GM19238 (cell line): ENCODE data around the gene GNG10.
"Not testable (repeated sequence)": the region's sequence is repeated elsewhere in the genome, so short reads cannot be mapped to it uniquely, and the experiment has no call there.

Experiments
- DNase-seq: peaks from one replicate; pipeline ENCODE4 v3.0.0; 2011; ENCODE audit warnings: low spot score; ENCODE audit not compliant: insufficient read length

The GNG10 gene

DNA sequence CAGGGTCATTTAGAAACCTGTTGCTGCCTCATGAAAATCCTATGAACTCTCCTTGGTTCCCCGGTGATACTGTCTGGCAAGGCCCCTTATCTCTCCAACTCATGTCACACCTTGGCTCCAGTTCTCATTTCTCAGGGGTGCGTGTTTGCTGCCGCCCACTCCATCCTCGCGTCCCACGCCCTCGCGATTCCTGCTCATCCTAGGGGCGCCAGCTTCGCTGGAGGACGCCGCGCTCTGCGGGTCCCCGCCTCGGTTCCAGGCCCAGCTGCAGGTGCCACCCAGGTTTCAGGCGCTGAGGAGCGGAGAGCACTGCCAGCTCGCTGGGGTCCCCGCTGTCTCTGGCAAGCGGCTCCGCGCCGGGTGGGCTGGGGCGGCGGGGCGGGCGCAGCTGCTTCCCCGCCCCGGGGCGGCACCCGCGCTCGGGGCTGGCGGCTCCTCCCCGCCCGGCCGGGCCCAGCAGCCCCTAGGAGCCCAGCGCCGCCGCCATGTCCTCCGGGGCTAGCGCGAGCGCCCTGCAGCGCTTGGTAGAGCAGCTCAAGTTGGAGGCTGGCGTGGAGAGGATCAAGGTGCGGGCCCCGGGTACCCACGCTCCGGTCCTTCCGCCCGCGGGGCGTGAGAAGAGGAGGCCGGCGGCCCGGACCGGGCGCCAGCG lies at the start of gene GNG10:
Gene GNG10 (plus strand): TSS at position 456 of the 652 bp plus-strand sequence. CDS start 30 bp downstream, at position 486.
- peak; percentile 84 for DNase-seq

DNA sequence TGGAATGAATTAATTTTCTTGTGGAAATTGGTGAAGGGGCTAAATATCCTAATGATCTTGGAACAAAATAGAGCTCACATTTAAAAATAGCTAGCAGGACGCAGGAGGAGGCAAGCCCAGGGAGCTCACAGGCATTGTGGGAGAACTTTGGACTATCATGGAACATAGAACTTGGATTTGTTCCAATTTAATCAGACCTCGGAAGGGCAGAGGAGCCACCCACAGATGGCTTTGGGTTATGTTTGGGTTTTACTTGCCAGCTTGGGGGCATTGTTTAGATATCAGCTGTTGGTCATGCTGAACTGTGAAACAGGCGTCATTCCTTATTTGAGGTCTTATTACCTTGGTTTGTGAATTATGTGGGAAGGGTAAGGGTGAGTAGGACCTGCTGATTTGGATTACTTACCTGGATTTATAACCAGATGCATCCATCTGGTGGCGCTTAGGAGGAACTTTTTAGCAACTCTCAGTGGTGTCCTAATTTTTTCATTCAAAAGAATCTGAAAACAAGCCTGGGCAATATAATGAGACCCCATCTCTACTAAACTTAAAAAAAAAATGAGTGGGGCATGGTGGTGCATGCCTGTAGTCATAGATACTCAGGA lies 47.9 kb upstream of the GNG10 start:
- DNase-seq: no peak

DNA sequence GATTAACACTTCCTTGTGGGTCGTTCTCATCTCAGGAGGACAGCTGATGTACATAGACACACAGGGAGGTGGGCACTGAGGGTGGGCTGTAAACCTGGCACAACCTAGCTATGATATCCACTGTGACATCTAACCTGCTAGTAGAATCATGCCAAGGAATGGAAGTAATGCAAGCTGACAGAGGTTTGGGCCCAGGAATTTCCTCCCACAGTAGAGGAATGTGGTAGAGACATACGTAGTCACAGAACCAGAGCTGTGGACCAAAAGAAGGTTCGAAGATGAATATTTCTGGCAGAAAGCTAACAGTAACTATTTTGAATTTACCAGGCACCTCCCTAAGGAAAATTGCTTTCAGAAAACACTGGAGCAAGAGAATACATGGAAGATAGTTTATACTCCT lies 45.5 kb upstream of the GNG10 start:
- DNase-seq: no peak

DNA sequence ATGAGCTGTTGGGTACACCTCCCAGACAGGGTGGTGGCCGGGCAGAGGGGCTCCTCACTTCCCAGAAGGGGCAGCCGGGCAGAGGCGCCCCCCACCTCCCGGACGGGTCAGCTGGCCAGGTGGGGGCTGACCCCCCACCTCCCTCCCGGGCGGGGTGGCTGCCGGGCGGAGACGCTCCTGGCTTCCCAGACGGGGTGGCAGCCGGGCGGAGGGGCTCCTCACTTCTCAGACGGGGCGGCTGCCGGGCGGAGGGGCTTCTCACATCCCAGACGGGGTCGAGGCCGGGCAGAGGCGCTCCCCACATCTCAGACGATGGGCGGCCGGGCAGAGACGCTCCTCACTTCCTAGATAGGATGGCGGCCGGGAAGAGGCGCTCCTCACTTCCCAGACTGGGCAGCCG lies 44.1 kb upstream of the GNG10 start:
- DNase-seq: not testable (repeated sequence)

DNA sequence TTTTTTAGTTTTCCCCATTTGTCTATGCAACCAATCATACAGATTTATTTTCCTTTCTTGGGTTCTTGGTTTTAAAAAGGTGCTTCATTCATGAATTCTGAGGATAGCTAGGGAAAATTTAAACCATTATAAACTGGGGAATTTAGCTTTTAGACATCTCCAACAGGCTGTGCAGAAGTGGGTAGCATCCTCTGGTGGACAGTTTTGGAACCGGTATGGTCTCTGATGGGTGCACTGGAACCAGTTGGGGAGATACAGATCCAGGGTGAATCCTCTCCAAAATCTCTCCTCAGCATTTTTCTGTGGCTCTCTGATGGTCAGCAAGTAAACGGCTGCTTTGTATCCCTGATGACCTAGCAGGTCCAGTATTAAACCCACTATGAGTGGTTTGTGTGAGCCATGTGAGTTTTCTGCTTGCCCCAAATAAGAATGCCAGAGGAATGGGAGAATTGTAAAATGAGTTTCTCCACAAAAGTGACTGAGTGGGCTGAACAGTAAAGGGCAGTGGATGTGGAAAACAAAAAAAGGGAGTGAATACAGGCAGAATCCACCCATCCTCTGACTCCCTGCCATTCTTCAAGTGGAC lies 39.4 kb upstream of the GNG10 start:
- DNase-seq: no peak

DNA sequence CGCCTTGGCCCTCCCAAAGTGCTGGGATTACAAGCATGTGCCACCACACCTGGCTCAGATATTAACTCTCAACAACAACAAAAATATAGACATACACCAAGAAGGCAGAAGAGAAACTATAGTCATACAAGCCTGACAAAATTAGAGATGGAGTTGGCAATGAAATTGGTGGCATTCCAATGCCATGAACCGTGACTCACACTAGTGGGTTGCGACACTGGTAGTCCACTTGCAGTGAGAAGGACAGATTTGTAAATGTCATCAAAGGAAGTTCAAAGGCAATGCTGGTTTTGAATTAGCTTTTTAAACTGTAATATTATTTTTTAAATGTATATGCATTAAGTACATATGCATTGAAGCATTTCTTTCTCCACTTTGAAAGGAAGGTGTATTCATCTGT lies 38.8 kb upstream of the GNG10 start:
- DNase-seq: no peak

DNA sequence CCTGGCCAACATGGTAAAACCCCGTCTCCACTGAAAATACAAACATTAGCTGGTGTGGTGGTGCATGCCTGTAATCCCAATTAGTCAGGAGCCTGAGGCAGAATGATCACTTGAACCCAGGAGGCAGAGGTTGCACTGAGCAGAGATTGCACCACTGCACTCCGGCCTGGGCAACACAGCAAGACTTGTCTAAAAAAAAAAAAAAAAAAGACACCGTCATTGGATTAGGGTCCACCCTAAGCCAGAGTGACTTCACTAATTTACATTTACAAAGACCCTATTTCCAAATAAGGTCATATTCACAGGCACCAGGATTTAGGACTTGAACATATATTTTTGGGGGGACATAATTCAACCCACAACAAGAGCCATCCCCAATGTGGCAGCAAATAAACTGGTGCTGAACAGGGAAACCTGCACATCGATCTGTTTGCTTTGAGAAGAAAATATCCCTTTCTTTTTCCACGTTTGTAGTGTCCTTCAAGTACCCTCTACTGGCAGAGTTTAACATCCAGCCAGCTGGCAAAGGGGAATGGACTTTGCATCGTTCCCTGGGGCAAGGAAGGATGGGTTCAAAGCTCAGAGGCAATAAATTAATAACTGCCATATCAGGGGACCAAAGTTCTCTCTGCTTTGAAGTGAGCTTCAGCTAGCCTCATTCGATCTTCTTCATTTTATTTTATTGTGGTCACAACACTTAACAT lies 34.0 kb upstream of the GNG10 start:
- no peak for DNase-seq

DNA sequence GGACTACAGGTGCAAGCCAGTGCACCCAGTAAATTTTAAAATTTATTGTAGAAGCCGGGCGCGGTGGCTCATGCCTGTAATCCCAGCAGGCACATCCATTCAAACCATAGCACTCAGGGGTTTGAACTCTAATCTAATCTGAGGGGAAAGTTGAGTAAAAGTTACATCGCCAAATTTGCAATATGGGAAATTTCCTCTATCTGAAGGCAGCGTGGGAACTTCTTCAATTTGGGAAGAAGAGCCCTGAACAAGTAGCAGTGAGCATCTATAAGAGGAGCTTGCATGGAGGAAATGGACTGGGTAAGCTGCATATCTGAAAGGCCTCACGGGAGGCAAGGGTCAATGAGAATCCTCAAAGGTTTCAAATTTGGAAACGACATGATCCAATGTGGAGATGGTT lies 33.0 kb upstream of the GNG10 start:
- DNase-seq: no peak

DNA sequence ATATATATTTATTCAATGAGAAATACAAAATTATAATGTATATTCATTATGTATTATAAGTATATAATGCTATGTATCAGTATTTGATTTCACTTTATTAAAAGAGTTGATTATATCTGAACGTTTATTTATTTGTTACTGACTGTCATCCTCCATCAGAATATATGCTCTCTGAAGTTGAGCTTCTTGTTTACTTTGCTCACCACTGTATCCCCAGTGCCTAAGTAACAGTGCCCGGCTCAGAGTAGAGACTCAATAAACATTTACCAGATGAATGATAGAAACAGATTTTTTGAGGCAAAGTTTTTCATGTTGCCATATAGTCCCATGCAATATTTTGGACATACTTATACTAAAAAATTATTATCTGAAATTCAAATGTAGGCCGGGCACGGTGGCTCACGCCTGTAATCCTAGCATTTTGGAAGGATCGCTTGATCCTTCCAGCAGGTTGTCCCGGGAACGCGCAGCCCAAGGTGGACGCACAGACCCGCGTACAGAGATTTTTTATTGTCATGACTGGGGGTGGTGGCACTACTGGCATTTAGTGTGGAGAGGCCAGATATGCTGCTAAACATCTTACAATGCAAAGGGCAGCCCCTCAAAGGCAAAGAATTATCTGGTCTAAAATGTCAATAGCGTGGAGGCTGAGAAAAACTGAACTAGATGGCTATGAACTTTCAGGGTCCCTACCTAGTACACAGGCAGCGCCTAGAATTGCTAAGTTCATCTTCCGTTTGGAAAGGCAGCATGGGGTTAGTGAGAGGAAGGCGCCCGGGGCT lies 31.0 kb upstream of the GNG10 start:
- DNase-seq: no peak

DNA sequence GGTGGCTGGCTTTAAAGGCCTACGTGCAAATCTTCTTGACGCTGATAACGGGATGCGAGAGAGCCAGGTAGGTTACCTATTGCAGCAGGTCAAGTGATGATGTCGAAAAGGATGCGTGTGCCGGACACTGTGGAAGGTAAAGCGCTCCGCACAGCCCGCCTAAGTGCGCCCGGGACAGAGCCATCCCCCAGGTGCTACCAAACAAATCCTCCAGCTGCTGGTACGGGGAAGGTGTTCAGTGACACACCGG lies 30.5 kb upstream of the GNG10 start:
- no peak for DNase-seq

DNA sequence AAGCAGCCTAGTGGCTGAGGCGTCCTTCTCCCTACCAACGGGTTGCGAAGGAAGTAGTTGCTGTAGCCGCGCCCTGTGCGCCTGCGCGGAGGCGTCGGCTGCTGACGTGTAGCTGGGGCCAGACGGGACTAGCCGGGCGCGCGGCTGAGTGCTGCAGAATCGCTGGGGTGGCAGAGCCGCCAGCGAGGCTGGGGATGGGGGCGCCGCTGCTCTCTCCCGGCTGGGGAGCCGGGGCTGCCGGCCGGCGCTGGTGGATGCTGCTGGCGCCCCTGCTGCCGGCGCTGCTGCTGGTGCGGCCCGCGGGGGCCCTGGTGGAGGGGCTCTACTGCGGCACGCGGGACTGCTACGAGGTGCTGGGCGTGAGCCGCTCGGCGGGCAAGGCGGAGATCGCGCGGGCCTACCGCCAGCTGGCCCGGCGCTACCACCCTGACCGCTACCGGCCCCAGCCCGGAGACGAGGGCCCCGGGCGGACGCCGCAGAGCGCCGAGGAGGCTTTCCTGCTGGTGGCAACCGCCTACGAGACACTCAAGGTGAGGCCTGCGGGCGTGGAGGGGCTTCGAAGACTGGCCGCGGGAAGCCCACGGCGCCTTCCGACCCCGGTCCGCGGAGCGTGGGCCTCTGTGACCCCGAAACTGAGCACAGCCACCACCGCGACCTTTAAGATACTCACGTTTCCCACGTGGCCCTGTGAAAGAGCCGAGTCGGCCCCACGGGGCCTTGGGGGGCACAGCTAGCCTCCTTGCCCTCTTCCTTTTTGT lies 30.0 kb upstream of the GNG10 start, which contains the start of gene DNAJC25:
Gene DNAJC25 (plus strand): TSS at position 121 of the 758 bp plus-strand sequence. CDS start 74 bp downstream, at position 195.
- peak; percentile 99 for DNase-seq

DNA sequence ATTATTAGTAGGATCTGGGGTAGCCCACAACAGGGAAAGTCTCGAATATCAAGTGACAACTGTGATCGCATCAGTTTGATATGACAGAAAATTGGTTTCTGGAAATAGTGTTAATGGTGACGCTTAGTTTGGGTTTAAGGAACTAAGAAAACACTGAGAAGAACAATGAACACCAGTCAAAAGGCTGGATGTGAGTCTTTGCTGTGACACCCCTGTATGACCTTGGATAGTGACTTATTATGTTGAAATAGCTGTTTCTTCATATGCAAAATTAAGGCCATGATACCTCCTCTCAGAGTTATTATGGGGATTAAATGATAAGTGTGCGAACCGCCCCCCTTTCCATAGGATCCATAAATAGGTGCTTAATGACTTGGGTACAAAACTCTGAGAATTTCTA lies 29.3 kb upstream of the GNG10 start:
- DNase-seq: no peak

DNA sequence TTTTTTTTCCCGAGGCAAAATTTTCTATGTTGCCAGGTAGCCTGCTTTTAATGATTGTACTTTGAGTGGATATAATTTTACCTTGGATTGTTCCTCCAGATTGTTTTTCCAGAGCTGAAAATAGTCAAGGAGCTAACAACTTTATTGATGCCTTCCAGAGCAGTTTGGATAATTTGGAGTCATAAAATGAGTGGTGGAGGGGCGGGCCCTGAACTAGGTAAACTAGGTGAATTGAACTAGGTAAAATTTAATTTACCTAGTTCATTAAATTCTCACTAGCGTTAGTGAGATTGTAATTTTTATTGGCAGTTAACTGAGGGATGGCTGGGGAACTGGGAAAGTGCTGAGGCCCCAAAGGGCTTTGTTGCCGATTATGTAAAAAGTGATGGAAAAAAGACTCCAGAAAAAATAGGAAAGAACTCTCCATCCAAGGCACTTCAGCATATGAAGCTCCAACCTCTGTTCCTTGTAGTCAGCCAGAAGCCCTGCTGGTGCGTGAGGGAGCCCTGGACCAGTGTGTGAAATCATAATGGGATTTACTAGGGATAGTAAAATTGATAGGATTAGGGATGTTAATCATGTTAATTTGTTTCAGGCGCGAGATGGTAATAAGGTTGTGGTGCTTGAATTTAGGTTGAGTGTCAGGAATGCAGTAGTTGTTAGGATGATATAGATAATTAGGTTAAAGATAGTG lies 28.6 kb upstream of the GNG10 start:
- no peak for DNase-seq

DNA sequence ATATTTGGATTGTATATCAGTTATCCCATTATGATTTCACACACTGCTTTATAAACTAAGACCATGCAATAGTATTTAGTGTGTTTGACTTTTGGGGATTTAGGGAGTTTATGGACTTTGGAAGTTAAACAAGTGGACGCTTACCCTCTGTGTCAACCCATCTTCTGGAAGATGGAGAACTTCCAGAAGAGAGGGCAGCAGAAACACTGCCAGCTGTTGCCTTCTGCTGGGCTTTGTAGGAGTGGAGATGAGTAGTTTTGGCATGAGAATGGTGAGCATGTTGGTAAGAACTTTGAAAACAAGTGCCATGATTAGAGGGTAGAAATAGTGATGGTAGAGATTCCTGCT lies 28.0 kb upstream of the GNG10 start:
- no peak for DNase-seq

DNA sequence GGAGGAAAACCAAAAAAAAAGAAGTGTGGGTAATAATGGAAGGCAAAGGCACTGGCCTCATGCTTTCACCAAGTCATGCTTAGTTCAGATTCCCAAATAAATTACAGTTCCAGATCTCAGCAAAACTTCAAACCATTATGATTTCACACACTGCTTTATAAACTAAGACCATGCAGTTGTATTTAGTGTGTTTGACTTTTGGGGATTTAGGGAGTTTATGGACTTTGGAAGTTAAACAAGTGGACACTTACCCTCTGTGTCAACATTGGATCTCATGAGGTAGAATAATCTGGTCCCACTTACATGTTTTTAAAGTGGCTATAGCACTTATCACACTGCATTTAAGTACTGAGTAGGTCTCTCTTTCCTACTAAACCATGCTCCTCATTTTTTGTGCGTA lies 26.5 kb upstream of the GNG10 start:
- no peak for DNase-seq

DNA sequence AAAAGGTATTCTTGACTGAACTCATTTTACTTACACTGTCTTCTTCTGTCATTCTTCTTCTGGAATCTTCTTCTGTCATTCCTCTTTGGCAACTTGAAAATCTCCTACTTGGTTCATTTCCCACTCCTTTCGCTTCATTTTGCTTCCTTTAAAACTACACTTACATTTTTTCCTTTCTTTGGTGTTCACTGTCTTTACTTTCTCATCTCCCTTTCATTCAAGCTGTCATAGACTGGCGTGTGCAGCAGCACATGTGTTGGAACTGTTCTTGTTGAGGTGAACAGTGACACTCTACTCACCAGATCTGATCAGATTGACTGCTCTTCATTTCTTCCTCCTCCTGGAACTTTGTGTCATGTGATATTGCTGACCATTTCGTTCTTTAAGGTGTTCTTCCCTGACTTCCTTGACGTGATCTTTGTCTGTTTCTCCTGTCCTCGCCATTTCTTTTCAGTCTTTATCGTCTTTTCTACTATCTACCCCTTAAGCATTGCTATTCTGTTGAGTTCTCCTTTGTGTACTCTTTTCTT lies 23.9 kb upstream of the GNG10 start:
- no peak for DNase-seq

DNA sequence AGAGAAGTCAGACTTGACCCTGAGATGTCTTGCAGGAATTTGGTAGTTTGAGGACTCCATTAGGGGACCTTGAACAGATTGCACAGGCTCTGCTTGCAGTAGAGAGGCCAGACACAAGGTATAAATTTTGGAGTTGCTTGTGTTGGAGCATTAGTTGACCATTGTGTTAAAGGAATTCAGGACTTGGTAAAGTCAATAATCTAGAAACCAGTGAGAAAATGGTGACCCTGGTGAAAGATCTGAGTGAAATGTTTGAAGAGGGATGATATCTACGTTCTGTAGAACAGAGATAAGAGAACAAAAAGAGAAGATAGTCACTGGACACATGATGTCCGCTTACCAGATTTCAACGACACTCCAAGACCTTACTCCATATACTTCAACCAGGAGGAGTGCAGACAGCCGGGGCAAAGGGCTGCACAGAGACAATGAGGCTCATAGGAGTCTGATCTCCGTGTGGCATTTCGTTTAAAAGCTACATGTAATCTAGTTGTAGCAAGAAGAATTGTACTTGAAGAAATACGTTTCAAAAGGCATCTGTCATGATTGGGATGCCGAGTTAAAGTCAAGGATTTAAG lies 17.1 kb upstream of the GNG10 start:
- no peak for DNase-seq

DNA sequence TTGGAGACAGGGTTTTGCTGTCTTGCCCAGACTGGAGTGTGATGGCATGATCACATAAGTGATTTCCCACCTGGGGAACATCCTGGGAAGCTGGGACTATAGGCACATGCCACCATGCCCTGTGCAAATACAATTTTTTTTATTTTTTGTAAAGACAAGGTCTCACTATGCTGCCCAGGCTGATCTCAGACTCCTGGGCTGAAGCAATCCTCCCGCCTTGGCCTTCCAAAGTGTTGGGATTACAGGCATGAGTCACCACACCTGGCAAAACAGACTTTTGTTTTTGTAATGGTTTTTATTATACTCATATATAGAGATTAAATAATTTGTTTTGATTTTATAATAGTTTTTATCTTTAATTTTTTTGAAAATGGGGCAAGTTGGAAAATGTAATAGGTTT lies 15.6 kb upstream of the GNG10 start:
- no peak for DNase-seq

DNA sequence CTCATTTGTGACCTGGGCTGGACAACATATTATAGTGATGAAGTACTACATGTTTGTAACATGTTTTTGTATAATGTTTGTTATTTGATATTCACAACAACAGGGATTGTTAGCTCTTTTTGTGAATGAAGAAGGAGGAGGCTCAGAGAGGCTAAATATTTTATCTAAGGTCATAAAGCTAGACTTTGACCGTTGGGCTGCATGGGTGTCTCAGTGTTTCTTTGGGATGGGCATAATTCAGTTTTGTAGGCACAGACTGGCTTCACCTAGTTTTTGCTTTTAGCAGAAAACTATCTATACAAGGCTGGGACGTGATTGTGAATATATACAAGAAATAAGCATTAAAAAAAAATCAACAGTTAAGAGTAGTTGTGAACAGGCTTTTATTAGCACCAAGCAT lies 15.0 kb upstream of the GNG10 start:
- no peak for DNase-seq

DNA sequence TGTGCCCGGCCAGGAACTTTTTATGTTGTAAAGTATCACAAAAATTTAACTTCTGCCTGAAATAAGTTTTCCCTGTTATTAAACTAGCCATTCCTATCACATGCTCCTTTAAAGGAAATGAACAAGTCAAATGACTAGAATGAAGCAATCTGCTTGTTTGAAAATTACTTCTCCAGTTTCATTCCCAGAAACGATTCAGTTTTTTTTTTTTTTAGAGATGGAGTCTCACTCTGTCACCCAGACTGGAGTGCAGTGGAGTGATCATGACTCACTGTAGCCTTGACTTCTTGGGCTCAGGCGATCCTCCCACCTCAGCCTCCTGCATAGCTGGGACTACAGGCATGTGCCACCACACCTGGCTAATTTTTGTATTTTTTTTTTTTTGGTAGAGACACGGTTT lies 13.3 kb upstream of the GNG10 start:
- no peak for DNase-seq
